ENCODE results near the gene CDKL2.
A peak's percentile ranks its signal among the peaks of the same experiment; 100 is the strongest.
"Not testable (repeated sequence)": the region's sequence is repeated elsewhere in the genome, so short reads cannot be mapped to it uniquely, and the experiment has no call there.

The CDKL2 gene

GRCh38 chr4:75630174-75630936 is at the start of gene CDKL2:
Gene CDKL2, minus strand, starts transcription at chr4:75630528. Its CDS starts 4,540 bp downstream, at chr4:75625988.
- DNase-seq (ENCODE audit: low read depth), result no peak

GRCh38 chr4:75678965-75679364 is 48.6 kb upstream of the CDKL2 start:
- no peak for DNase-seq (ENCODE audit: low read depth)

GRCh38 chr4:75678473-75678872 is 48.1 kb upstream of the CDKL2 start:
- no peak for DNase-seq (ENCODE audit: low read depth)

- DNase-seq (ENCODE audit: low read depth), result no peak
Measured at GRCh38 chr4:75675004-75675531, 44.7 kb upstream of the CDKL2 start.

GRCh38 chr4:75673959-75674328 is 43.6 kb upstream of the CDKL2 start:
- DNase-seq (ENCODE audit: low read depth), result no peak

GRCh38 chr4:75673027-75673958 is 43.0 kb upstream of the CDKL2 start, which contains the start of gene G3BP2:
Gene G3BP2, minus strand, starts transcription at chr4:75673411. Its CDS starts 11,386 bp downstream, at chr4:75662025.
- DNase-seq (ENCODE audit: low read depth), result peak; percentile 90

- no peak for DNase-seq (ENCODE audit: low read depth)
Measured at GRCh38 chr4:75672461-75673026, 42.2 kb upstream of the CDKL2 start.

GRCh38 chr4:75671802-75672421 is 41.6 kb upstream of the CDKL2 start:
- no peak for DNase-seq (ENCODE audit: low read depth)

- DNase-seq (ENCODE audit: low read depth), result no peak
Measured at GRCh38 chr4:75668596-75668995, 38.3 kb upstream of the CDKL2 start.

GRCh38 chr4:75667636-75668035 is 37.3 kb upstream of the CDKL2 start:
- not testable (repeated sequence) for DNase-seq (ENCODE audit: low read depth)

GRCh38 chr4:75666299-75666698 is 36.0 kb upstream of the CDKL2 start:
- no peak for DNase-seq (ENCODE audit: low read depth)

GRCh38 chr4:75664604-75665003 is 34.3 kb upstream of the CDKL2 start:
- not testable (repeated sequence) for DNase-seq (ENCODE audit: low read depth)

- DNase-seq (ENCODE audit: low read depth), result no peak
Measured at GRCh38 chr4:75662626-75663025, 32.3 kb upstream of the CDKL2 start.

GRCh38 chr4:75660491-75660890 is 30.2 kb upstream of the CDKL2 start:
- DNase-seq (ENCODE audit: low read depth), result no peak

- no peak for DNase-seq (ENCODE audit: low read depth)
Measured at GRCh38 chr4:75659512-75660031, 29.2 kb upstream of the CDKL2 start.

- no peak for DNase-seq (ENCODE audit: low read depth)
Measured at GRCh38 chr4:75658876-75659275, 28.5 kb upstream of the CDKL2 start.

- no peak for DNase-seq (ENCODE audit: low read depth)
Measured at GRCh38 chr4:75655562-75655961, 25.2 kb upstream of the CDKL2 start.

GRCh38 chr4:75654905-75655304 is 24.6 kb upstream of the CDKL2 start:
- DNase-seq (ENCODE audit: low read depth), result no peak

- DNase-seq (ENCODE audit: low read depth), result no peak
Measured at GRCh38 chr4:75653845-75654503, 23.6 kb upstream of the CDKL2 start.

- no peak for DNase-seq (ENCODE audit: low read depth)
Measured at GRCh38 chr4:75644095-75644494, 13.8 kb upstream of the CDKL2 start.

GRCh38 chr4:75643651-75644050 is 13.3 kb upstream of the CDKL2 start:
- no peak for DNase-seq (ENCODE audit: low read depth)

Data from GM04503 (cell line).